HepG2 (cell line): ENCODE measurements around the gene KNG1. TPM values are rescaled to one million over a fixed set of nuclear protein-coding genes. Genes with fewer than 3 reads are reported as not detected.

Experiments
- ASH2L ChIP-seq: fragments of 300-600, 200-600 bp; sonication (generic); IDR thresholded peaks from 2 replicates; pipeline ENCODE4 v1.7.0; 2017; ENCODE audit warnings: low read depth, mild to moderate bottlenecking, moderate library complexity, mixed read lengths, low read length; ENCODE audit not compliant: insufficient read length
- ATAD3A ChIP-seq: sonication (generic); formaldehyde crosslinking; IDR thresholded peaks from 2 replicates; pipeline ENCODE4 v1.4.0; 2020; ENCODE audit warnings: missing genetic modification reagents
- ATM ChIP-seq: fragments of 450-650 bp; IDR thresholded peaks from 2 replicates; pipeline ENCODE4 v1.7.1; 2017; ENCODE audit warnings: mild to moderate bottlenecking, borderline replicate concordance
- CCAR2 ChIP-seq: fragments of 200-400 bp; formaldehyde crosslinking; optimal IDR thresholded peaks from 2 replicates; pipeline ENCODE3; 2018; ENCODE audit warnings: low read depth, mild to moderate bottlenecking, low read length, moderate library complexity
- CCDC6 ChIP-seq: sonication (generic); formaldehyde crosslinking; IDR thresholded peaks from 2 replicates; pipeline ENCODE4 v1.8.1; 2022; ENCODE audit warnings: mild to moderate bottlenecking, missing genetic modification reagents, moderate library complexity
- GFI1 ChIP-seq: sonication (generic); formaldehyde crosslinking; IDR thresholded peaks from 2 replicates; pipeline ENCODE4 v1.5.0; 2020; ENCODE audit warnings: missing genetic modification reagents, mild to moderate bottlenecking, borderline replicate concordance
- HOXD1 ChIP-seq: sonication (generic); formaldehyde crosslinking; IDR thresholded peaks from 2 replicates; pipeline ENCODE4 v1.5.0; 2020; ENCODE audit warnings: missing genetic modification reagents
- KDM4B ChIP-seq: sonication (generic); formaldehyde crosslinking; IDR thresholded peaks from 2 replicates; pipeline ENCODE4 v1.4.0; 2020; ENCODE audit warnings: missing genetic modification reagents
- MLLT10 ChIP-seq: sonication (generic); formaldehyde crosslinking; IDR thresholded peaks from 2 replicates; pipeline ENCODE4 v1.4.0; 2020; ENCODE audit warnings: missing genetic modification reagents
- MYC ChIP-seq: sonication (generic); formaldehyde crosslinking; IDR thresholded peaks from 2 replicates; pipeline ENCODE4 v1.9.0; 2021; ENCODE audit warnings: missing genetic modification reagents, borderline replicate concordance
- PHF21A ChIP-seq: sonication (generic); formaldehyde crosslinking; IDR thresholded peaks from 2 replicates; pipeline ENCODE4 v1.5.0; 2020; ENCODE audit warnings: mild to moderate bottlenecking, missing genetic modification reagents
- POLR2G ChIP-seq: fragments of 200-400 bp; formaldehyde crosslinking; IDR thresholded peaks from 2 replicates; pipeline ENCODE4 v1.6.1; 2018; ENCODE audit warnings: mild to moderate bottlenecking, low read depth, low read length, moderate library complexity
- SP4 ChIP-seq: sonication (generic); formaldehyde crosslinking; IDR thresholded peaks from 2 replicates; pipeline ENCODE4 v1.8.1; 2023; ENCODE audit warnings: mild to moderate bottlenecking, missing genetic modification reagents
- TEAD3 ChIP-seq: optimal IDR thresholded peaks from 2 replicates; pipeline ENCODE3; 2016; ENCODE audit warnings: borderline replicate concordance
- ZBTB40 ChIP-seq, 2 experiments: fragments of 450-650 bp in 1 of 2; sonication (generic) in 1 of 2; formaldehyde crosslinking in 1 of 2; IDR thresholded peaks; 2 replicates each; pipeline versions ENCODE4 v1.6.1 to v1.8.0; 2016 to 2022; ENCODE audit warnings: antibody characterized with exemption in 1 of 2, mild to moderate bottlenecking in 1 of 2, missing genetic modification reagents in 1 of 2
- ZNF20 ChIP-seq: sonication (generic); formaldehyde crosslinking; IDR thresholded peaks from 2 replicates; pipeline ENCODE4 v1.4.0; 2020; ENCODE audit warnings: mild to moderate bottlenecking, moderate library complexity, missing genetic modification reagents
- ZNF292 ChIP-seq: sonication (generic); formaldehyde crosslinking; IDR thresholded peaks from 2 replicates; pipeline ENCODE4 v1.8.1; 2022; ENCODE audit warnings: mild to moderate bottlenecking, low read depth, missing genetic modification reagents, borderline replicate concordance
- ZNF3 ChIP-seq: IDR thresholded peaks from 2 replicates; pipeline ENCODE4 v1.7.0; 2017; ENCODE audit warnings: inconsistent platforms
- ZNF383 ChIP-seq: sonication (generic); formaldehyde crosslinking; IDR thresholded peaks from 2 replicates; pipeline ENCODE4 v1.4.0; 2020; ENCODE audit warnings: missing genetic modification reagents, mild to moderate bottlenecking, borderline replicate concordance
- ZNF652 ChIP-seq: IDR thresholded peaks from 2 replicates; pipeline ENCODE4 v1.6.1; 2016; ENCODE audit warnings: low read depth, borderline replicate concordance
- ZNF788 ChIP-seq: sonication (generic); formaldehyde crosslinking; IDR thresholded peaks from 2 replicates; pipeline ENCODE4 v1.5.0; 2020; ENCODE audit warnings: mild to moderate bottlenecking, missing genetic modification reagents, borderline replicate concordance
- polyA plus RNA-seq, 8 experiments: library from polyadenylated mRNA; depleted of rRNA in 3 of 8; stranded (reverse) in 7 of 8; unstranded in 1 of 8; fragments of >200 nt; fragmentation: Illumina TruSeq in 4 of 8; extraction: Trizol in 4 of 8; gene quantifications; 2 replicates each; pipeline versions ENCODE4 v1.2.1 to v1.2.3, GENCODE V29; 2011 to 2016; ENCODE audit warnings: low read depth in 4 of 8, missing spikeins in 1 of 8, mixed read lengths in 1 of 8; ENCODE audit not compliant: insufficient read depth in 1 of 8
- total RNA-seq, 5 experiments: library from RNA; depleted of rRNA; stranded (reverse); fragments of >200 nt; fragmentation: Illumina TruSeq; extraction: Trizol; gene quantifications; 2 replicates each; pipeline ENCODE4 v1.2.3, GENCODE V29; 2016; ENCODE audit warnings: low read depth in 1 of 5
- TF ChIP-seq, protein P1 (sequence below): IDR thresholded peaks from 2 replicates; pipeline ENCODE4 v1.6.1; 2016; ENCODE audit warnings: missing genetic modification reagents, missing compliant biosample characterization

The KNG1 gene
- total and polyA plus RNA-seq, 2 of the 13 experiments (the other 11 are each of a cell fraction or from before 2014, with no cell fraction given): 6.5 to 7.0 TPM

GRCh38 chr3:186783731-186784515 lies 66.8 kb downstream of the KNG1 start (continued):
- TF ChIP-seq GFI1: no peak; the same call in none of the 2 replicates
- TF ChIP-seq ZNF20 (CRISPR knock-in tag): no peak
- TF ChIP-seq ATM: no peak
- TF ChIP-seq CCAR2: no peak
- TF ChIP-seq HOXD1 (CRISPR knock-in tag): no peak
- TF ChIP-seq ZNF383: no peak; the same call in 1 of the 2 replicates
- TF ChIP-seq POLR2G: peak; percentile 59
- peak; percentile 63; the same call in 1 of the 2 replicates for TF ChIP-seq ZNF788 (CRISPR knock-in tag)
- no peak for TF ChIP-seq ATAD3A
- TF ChIP-seq ZNF292 (CRISPR knock-in tag): no peak
- no peak for TF ChIP-seq KDM4B (CRISPR knock-in tag)
- peak; percentile 93 for TF ChIP-seq MYC
- TF ChIP-seq ZNF652 (CRISPR knock-in tag): no peak
- peak; percentile 67 for TF ChIP-seq ASH2L
- TF ChIP-seq TEAD3 (CRISPR knock-in tag): no peak
- TF ChIP-seq PHF21A (CRISPR knock-in tag): no peak
- TF ChIP-seq ZBTB40 (IDR thresholded peaks at IDR 0.05): no peak
- no peak for TF ChIP-seq ZBTB40 (CRISPR knock-in tag; IDR thresholded peaks at IDR 0.05)
- no peak for TF ChIP-seq CCDC6 (CRISPR knock-in tag)
- peak; percentile 58; the same call in 1 of the 2 replicates for TF ChIP-seq SP4
- TF ChIP-seq MLLT10 (CRISPR knock-in tag): no peak; the same call in 1 of the 2 replicates
- TF ChIP-seq, protein P1, sequence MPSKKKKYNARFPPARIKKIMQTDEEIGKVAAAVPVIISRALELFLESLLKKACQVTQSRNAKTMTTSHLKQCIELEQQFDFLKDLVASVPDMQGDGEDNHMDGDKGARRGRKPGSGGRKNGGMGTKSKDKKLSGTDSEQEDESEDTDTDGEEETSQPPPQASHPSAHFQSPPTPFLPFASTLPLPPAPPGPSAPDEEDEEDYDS: no peak
- no peak for TF ChIP-seq ZNF3 (CRISPR knock-in tag)
